HL-60/S4 (cell line): Measurements from ENCODE around the gene PRTG.
"Not testable (repeated sequence)": the region's sequence is repeated elsewhere in the genome, so short reads cannot be mapped to it uniquely, and the experiment has no call there.

Source experiments
- in situ Hi-C: fragments of 300-500 bp; cut with MboI; formaldehyde crosslinking; loops from 2 replicates; pipeline ENCODE4 v1.14.3; 2022; ENCODE audit warnings: low sequenced_read_pairs

The PRTG gene

DNA sequence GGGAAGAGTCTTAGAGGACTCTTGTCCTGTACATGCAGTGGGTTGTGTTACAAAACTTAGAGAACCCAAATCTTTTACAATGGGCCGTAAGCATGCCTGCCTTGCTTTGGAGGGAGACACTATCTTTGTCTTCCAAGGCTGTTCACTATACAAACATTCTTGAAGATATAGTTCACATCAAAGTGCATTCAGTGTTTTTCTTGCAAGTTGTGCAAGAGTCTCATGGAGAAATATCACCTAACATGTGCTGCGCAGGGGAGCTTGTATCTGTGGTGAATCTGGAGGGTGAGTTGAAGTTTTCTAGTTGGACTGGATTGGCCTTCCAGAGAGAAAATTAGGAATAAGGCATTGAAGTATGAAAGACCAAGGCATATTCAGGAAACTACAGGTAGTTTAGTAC is 7.8 kb upstream of the PRTG start:
- in situ Hi-C loops = no loop called here

DNA sequence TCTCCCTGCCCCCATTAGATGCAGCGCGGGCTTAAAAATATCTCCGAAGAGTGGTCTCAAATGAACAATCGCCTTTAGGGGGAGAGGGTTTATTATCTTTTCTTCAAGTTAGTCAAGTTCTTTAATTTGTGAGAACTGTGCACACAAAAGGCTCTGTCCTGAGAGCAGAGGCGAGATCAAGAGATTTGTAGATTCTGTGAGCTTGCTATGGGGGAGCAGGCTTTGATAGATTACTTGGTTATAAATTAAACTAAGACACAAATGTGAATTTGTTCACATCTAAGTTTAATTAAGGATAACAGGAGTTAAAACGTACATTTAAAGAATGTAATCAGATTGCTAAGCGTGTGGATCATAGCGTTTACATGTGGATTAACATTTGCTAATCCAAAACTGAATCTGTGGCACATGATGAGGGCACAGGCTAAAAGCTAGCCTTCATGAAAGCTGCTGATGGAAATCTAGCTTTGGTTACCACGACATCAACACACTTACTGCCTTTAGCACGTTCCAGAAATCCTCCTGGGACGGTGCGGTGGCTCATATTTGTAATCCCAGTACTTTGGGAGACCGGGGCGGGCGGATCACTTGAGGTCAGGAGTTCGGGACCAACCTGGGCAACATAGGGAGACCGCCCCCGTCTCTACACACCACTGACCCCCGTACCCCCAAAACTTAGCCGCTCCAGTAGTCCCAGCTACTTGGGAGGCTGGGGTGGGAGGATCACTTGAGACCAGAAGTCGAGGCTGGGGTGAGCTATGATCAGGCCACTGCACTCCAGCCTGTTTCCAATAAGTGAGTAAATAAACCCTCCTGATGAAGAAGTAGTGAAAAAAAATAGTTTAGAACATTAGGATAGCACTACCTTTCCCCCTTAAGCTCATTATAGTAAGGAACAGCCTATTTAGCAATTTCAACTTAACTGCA is 1.0 kb upstream of the PRTG start:
- in situ Hi-C loops = no loop called here

GRCh38 chr15:55742498-55742926 is 440 bp downstream of the PRTG start:
- in situ Hi-C loops = no loop called here

DNA sequence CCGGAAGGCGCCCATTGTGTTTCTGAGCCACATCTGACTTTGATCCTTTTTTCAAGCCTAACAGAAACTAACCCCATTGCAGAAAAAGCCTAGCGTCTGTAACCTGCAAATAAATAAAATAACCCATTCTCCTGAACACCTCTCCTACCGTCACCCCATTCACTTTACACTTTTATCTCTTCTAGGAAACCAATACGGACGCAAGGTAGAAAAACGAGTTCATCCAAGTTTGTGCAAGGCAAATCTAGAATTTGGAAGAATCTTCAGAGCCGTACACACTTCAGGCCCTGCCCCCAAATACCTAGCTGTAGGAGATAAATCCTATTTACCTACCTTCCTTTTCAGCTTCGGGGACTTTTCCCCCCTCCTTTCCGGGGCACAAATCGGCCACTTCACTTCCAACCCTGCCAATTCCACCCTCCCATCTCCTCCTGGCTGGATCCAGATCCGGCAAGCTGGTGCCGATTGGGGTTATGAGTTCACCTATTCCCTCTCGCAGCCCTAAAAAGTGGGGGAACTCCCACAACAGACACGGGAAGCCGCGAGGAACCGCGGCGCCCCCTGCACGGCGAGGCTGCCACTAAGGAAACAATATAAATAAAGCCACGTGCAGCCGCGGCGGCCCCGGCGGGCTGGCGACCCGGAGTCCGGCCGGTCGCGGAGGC is 987 bp downstream of the PRTG start:
- in situ Hi-C loops = no loop called here

- in situ Hi-C loops = no loop called here
Observed at GRCh38 chr15:55740981-55741832, 1.7 kb downstream of the PRTG start.

DNA sequence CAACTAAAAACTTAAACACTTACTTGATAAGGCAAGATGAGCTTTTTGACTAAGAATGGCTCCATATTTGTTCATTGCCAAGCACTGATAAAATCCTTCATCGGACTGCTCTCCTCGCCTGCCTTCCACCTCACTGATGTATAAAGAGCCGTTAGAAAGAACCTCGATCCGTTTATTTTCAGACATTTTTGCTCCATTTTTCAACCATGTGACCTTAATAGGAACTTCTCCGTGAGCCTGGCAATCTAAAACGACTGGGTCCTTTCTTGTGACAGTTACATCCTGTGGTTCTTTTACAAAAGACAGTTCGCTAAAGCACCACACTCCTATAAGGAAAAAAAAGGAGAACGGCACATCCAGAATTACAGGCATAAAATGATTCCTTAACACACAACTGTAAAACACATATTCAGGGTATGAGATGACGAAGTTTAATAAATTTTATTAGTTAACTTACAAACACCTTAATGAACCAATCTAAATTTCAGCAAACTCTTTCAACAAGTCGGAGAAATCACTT is 2.5 kb downstream of the PRTG start:
- in situ Hi-C loops = no loop called here

DNA sequence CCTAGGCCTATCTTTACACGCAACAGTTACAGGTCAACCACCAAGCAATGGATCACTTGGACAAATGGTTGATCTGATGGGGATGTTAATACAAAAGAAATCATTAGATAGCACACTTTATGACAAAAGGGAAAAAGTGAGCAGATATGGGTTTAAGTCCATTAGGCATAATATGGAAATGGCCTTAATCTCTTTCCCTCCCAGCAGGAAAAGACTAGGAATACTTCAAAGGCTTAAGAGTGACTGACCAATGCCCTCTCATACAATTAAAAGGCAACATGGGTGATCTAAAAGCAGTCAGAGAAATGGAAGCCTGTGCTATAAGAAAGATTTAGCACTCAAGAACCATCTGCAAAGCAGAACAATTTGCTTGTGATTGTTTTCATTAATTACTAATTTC is 3.3 kb downstream of the PRTG start:
- in situ Hi-C loops = no loop called here

- in situ Hi-C loops = no loop called here
Observed at GRCh38 chr15:55738715-55739114, 4.2 kb downstream of the PRTG start.

DNA sequence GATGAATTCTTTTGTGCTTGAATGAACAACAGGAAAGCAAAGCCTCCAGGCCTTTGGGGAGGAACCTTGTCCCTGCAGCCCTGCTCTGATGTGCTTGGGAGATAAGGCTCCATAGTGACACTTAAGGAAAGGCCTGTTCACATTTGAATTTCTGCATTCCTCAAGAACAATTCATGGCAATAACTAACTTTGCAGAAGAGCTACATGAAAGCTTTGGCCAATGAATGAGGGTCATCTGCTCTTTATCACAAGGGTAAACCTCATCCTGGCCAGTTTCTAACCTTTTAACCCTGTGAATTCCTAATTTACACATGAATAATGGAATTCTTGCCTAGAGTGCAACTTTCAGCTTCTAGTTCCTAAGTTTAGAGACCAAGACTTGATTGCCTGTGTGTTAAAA is 5.6 kb downstream of the PRTG start:
- in situ Hi-C loops = no loop called here

GRCh38 chr15:55736756-55737155 is 6.2 kb downstream of the PRTG start:
- in situ Hi-C loops = no loop called here

- in situ Hi-C loops = no loop called here
Observed at GRCh38 chr15:55734641-55735040, 8.3 kb downstream of the PRTG start.

DNA sequence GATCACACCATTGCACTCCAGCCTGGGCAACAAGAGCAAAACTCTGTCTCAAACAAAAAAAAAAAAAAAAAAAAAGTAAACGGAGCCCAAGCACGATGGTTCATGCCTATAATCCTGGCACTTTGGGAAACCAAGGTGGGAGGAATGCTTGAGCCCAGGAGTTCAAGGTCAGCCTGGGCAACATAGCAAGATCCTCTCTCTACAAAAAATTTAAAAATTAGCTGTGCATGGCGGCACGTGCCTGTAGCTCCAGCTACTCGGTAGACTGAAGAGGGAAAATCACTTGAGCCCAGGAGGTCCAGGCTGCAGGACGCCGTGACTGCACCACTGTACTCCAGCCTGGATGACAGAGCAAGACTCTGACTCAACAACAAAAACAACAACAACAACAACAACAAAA is 9.5 kb downstream of the PRTG start:
- in situ Hi-C loops = not testable (repeated sequence)

DNA sequence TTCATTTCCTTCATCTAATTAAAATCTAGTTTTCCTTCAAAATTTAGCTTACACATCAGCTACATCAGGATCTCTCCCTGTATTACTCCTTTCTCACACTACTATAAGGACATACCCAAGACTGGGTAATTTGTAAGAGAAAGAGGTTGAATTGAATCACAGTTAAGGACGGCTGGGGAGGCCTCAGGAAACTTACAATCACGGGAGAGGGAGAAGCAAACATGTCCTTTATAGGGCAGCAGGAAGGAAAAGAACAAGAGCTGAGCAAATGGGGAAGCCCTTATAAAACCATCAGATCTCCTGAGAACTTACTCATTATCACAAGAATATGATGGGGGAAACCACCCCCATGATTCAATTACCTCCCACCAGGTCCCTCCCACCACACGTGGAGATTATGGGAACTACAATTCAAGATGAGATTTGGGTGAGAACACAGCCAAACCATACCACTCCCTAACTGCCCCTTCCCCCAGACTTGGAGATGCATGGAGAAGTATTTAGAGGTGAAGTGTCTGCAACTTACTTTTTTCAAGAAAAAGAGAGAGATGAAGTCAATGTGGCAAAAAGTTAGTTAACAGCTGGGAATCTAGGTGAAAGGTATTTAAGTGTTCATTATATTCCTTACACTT is 21.3 kb downstream of the PRTG start:
- in situ Hi-C loops = no loop called here

DNA sequence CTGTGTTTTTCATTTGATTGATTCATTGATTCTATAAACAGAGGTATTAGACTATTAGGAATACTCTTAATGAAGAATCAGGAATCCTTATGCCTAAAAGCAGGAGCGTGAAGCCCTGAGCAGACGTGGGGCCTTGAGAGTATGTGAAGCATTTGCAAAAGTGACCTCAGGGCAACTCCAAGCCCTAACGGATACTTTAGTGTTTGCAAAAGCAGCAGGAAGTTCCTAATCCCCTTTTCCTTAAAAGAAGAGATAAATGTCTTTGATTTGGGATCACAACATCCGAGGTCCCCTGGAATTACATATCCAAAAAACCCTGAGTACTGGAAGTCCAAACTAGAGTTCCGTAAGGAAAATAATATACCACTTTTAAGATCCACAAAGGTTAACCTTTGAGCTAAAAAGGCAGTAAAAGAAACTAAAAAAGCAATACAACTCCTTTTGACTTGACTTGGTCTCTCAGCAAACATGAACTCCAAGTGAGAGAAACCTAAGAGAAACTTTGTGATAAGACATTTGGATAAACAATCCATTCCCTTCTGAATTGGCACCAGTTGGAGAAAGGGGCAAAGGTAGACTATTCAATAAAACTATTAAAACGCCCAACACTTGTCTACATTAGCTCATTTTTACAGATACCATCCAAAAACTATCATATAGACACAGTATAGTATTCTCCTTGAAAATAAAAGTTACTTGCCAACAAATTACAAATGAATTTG is 27.4 kb downstream of the PRTG start:
- in situ Hi-C loops = no loop called here

DNA sequence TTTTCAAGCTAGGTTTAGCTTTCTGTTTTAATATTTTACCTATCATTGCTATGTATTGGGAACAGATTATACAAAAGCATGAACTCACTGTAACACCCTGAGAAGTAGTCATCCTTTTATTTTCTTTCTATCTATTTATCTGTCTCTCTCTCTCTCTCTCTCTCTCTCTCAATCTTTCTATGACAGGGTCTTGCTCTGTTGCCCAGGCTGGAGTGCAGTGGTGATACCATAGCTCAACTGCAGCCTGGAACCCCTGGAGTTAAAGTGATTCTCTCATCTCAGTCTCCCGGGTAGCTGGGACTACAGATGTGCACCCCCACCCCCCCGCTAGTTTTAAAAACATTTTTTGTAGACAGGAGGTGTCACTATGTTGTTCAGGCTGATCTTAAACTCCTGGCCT is 28.9 kb downstream of the PRTG start:
- in situ Hi-C loops = no loop called here

DNA sequence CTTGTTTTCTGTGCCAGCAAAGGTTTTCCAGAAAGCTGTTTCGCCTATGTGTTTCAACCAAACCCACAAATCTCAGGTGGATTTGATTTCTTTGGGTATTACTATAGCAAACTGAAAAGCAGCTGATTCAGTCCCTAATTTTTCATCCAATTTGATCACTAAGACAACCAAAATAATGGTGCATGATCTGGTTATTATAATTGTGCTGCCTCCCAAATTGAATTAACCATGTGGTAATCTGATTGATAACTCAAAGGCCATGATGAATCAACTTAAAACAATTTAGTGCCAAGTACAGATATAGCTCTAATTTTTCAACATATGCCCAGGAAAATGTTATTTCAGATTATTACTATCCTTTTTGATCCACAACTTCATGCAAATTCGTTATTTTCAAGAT is 30.6 kb downstream of the PRTG start:
- in situ Hi-C loops = no loop called here

- in situ Hi-C loops = no loop called here
Observed at GRCh38 chr15:55710286-55710685, 32.7 kb downstream of the PRTG start.

DNA sequence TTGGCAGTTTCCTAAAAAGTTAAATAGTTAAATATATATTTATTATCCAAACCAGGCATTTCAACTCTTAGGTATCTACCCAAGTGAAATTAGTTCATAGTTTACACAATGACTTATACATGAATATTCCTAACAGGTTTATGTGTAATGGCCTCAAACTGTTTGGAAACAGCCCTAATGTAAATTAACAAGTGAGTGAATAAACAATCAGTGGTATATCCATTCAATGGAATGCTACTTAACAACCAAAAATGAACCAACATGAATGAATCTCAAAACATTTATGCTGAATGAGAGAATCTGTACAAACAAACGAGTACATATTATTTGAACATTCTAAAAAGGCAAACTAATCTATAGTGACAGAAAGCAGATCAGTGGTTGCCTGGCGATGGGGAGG is 33.5 kb downstream of the PRTG start:
- in situ Hi-C loops = no loop called here

DNA sequence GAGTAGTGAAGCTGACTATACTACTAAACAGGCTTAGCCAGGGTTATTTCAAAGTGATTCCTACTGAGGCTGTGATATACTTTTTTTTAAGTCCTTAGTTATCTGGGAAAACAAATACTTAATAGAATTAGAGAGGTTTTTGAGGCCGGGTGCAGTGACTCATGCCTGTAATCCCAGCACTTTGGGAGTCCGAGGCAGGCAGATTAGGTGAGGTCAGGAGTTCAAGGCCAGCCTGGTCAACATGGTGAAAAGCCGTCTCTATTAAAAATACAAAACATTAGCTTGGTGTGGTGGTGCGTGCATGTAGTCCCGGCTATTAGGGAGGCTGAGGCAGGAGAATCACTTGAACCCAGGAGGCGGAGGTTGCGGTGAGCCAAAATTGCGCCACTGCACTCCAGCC is 34.2 kb downstream of the PRTG start:
- in situ Hi-C loops = no loop called here

GRCh38 chr15:55707951-55708350 is 35.0 kb downstream of the PRTG start:
- in situ Hi-C loops = no loop called here
